GM10266 (cell line): Measurements from ENCODE around the gene RNF32.
"Not testable (repeated sequence)": the region's sequence is repeated elsewhere in the genome, so short reads cannot be mapped to it uniquely, and the experiment has no call there.

ENCODE experiments used
- DNase-seq: peaks from one replicate; pipeline ENCODE4 v3.0.0; 2012; ENCODE audit errors: extremely low spot score
- TF ChIP-seq, protein P1 (sequence below): IDR thresholded peaks from 2 replicates; pipeline ENCODE4 v1.5.1; 2012; ENCODE audit warnings: mild to moderate bottlenecking, low read depth; ENCODE audit not compliant: control insufficient read depth, insufficient read depth; ENCODE audit errors: missing control alignments

RNF32 gene

DNA sequence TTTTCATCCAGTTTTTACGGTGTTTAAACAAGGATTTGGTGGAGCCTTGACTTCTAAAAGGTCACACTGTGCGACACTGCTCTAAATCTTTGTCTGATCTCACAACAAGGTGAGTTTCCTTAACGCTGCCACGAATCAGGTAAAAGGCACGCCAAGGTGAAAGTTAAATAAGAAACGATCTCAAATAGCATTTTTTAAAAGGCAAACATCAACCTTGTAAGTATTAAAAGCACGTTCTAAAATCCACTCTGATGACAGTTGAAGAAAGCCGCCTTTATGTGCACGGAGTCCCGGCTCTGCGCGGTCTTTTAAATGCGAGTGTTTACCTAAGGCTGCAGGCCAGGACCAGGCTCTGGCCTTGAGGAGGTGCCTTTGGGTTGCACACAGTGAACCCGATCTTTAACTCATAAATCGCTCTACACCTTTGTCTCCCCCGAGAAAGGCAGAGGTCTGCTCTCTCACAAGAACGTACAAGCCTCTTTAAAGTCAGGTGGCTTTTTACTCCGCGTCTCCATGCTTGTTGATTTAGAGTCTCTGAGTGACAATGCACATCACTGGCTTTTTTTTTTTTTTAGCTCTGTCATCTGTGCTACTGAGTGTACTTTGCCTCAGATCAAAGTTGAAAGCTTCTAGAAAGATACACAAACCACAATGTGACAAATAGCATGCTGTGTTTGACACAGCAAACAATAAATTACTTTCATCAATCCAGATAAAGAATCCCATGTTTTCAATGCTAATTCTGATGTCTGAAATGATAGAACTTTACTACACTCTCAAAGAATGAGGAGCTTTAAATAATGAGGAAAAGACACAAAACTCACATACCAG lies 25.9 kb upstream of the RNF32 start:
- no peak for DNase-seq
- TF ChIP-seq, protein P1, sequence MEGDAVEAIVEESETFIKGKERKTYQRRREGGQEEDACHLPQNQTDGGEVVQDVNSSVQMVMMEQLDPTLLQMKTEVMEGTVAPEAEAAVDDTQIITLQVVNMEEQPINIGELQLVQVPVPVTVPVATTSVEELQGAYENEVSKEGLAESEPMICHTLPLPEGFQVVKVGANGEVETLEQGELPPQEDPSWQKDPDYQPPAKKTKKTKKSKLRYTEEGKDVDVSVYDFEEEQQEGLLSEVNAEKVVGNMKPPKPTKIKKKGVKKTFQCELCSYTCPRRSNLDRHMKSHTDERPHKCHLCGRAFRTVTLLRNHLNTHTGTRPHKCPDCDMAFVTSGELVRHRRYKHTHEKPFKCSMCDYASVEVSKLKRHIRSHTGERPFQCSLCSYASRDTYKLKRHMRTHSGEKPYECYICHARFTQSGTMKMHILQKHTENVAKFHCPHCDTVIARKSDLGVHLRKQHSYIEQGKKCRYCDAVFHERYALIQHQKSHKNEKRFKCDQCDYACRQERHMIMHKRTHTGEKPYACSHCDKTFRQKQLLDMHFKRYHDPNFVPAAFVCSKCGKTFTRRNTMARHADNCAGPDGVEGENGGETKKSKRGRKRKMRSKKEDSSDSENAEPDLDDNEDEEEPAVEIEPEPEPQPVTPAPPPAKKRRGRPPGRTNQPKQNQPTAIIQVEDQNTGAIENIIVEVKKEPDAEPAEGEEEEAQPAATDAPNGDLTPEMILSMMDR, result no peak

DNA sequence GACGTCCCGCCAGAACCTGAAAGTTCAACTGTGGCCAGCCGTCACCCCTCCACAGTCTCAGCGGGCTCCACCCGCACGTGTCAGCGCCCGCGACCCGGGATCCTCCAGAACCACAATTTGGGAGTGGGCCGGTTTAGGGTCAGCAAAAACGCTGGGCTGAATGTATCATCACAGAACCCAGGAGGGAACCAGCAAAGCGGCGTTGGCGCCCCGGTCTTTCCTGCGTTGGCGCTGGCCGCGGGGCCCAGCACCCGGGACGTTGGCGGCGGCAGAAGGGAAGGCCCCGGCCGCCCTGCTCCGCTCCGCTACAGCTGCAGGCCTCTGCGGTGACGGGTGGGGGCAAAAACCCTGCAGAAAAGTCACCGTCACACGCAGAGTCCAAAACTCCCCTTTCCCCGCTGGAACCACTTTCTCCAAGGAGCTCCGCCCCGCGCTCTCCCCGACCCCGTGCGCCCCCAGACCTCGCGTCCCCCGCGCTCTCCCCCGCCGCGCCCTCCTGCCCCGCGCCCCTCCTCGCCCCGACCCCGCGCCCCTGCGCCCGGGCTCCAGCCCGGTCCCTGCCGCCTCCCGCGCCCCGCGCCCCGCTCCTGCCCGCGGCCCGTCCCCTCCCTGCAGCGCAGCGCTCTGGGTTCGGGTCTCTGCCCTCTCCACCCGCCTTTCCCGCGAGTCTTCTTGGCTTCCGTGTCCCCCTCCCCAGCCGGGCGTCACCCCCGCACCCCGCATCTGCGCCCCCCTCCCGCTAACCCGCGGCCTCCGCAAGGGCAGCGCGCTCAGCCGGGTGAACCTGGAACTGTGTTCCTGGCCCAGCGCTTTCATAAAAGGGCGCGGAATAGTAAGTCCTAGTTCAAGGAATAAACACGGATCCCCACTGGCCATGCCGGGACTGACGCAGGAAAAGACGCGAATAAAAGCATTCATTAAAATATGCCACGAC lies 24.0 kb upstream of the RNF32 start:
- DNase-seq, result no peak
- TF ChIP-seq, protein P1, result no peak

DNA sequence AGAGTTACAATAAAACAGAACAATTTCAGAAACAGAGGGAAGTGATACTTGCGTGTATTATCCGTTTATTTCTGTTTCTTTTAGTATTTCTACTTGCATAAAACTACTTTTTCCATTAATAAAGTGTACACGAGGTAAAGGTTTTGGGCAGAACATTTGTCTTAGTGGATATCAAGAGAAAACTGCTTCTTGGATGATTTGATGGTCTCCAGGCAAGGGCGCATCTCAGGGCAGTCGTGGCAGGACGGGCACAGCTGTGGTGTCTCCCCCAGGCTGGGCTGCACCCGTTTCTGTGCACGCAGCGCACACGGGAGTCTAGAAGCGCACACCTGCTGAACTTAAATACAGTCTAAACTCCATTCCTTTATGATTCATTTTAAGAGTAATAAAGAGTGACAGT lies 23.4 kb upstream of the RNF32 start:
- no peak for DNase-seq
- TF ChIP-seq, protein P1, result no peak

DNA sequence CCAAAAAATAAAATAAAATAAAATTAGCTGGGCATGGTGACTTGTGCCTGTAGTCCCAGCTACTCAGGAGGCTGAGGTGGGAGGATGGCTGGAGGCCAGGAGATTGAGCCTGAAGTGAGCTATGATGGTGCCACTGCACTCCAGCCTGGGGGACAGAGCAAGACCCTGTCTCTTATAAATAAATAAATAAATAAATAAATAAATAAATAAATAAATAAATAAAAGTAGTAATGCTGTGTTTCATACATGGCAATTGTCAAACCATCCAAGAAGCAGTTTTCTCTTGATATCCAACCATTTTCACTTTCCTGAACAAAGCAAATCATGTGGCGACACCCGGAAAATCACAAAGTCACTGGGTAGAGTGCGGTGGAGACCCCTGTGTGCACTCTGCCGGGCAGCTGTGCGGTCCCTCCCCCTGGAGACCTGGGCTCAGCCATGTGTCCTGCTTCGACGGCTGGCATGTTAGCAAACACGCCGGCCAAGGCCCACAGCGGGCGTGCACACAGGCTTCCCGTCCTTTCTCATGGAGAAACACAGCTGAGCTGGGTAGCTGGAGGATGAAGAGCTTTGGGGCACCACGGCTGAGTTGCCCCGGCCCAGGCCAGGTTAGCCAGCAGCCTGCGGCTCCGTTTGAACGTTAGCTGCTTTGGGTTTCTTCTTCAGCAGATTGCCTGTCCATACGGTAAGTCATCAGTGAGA lies 22.3 kb upstream of the RNF32 start:
- no peak for DNase-seq
- TF ChIP-seq, protein P1, result no peak

DNA sequence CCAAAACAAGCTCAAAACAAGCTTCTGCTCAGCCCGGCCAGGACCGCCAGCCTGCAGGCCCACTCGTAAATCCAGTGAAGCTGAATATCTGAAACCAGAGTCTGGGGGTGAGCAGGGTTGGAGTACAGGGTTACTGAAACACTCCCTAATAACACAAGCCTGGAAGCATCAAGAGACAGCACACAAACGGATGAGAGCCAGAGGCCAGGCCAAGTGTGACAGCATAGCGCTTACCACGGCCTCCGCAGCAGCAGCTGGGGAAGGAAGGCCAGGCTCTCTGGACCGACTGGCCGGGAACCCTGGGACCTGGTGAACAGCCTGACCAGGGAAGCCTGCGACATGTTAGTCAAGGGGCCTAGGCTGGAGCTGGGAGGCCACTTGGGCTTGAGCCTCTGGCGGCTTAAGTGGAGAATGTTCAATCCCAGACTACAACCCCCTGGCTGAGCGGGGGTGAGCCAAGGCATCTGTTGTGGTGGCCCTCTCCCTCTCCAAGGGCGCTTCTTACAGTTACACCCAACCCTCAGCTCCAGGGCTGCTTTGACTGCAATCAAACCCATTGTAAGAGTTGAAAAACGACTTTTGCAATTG lies 21.7 kb upstream of the RNF32 start:
- DNase-seq, result no peak
- TF ChIP-seq, protein P1, result no peak

DNA sequence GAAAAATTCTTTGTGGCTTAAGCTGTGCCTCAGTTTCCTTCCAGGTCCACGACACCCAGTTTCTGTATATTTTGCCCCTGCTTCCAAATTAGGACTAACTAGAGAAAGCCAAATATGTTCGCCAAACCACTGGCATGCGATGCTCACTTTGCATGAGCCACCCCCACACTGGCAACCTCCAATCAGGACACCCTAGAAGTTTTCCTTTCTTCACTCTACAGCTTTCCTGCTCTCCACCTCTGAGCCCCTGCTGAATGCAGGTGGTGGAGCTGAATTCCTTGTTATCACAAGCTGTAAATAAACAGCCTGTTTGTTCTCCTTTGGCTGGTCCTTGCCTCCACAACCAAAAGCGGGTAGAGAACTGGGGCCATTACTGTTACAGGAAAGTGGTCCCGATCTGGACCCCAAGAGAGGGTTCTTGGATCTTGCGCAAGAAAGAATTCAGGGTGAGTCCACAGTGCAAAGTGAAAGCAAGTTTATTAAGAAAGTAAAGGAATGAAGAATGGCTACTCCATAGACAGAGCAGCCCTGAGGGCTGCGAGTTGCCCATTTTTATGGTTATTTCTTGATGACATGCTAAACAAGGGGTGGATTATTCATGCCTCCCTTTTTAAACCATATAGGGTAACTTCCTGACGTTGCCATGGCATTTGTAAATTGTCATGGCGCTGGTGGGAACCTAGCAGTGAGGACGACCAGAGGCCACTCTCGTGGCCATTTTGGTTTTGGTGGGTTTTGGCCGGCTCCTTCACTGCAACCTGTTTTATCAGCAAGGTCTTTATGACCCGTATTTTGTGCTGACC lies 20.9 kb upstream of the RNF32 start:
- DNase-seq, result not testable (repeated sequence)

DNA sequence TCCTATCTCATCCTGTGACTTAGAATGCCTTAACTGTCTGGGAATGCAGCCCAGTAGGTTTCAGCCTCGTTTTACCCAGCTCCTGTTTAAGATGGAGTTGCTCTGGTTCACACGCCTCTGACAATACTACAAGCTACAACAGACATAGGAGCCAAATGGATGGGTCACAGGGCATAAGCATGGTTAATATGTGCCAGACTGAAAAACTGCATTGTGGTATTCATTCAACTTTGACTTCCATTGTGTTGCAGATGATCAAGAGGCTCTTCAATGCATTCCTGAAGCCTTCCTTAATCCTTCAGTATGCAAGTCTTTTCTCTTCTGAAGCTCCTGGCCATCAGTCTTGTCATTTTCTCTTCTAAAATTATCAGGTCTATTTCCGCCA lies 20.3 kb upstream of the RNF32 start:
- TF ChIP-seq, protein P1, result no peak

More for the DNA sequence above, 20.3 kb upstream of the RNF32 start:
- DNase-seq, result no peak
